Measurements from ENCODE around the gene CAPS2. TPM values are rescaled to one million over a fixed set of nuclear protein-coding genes. Genes with fewer than 3 reads are reported as not detected.

CAPS2 gene
- total RNA-seq, 1 experiment from 2014 or later: 4.3 TPM

- H3K27me3 ChIP-seq (ENCODE audit: insufficient read depth, low read length): no peaks in the 10 kb centered on the region
- H4K91ac ChIP-seq (ENCODE audit: insufficient read length, low read depth, low read length): no peak overlapping the region
- WGBS (ENCODE audit: extremely low coverage, insufficient read length, low lambda C conversion rate): no CpG with 5 or more reads among the region's 5 CpGs
- no peak overlapping the region for H3T11ph ChIP-seq (ENCODE audit: low read length)
- H4K8ac ChIP-seq (replicated peaks; ENCODE audit: insufficient read length, low read depth, low read length): no peak overlapping the region
- no peak overlapping the region for H3K4ac ChIP-seq (ENCODE audit: low read depth, low read length)
- DNase-seq: no peak
- no peak for TF ChIP-seq CTCF (conservative IDR thresholded peaks at IDR 0.05)
- no peak overlapping the region for H3K14ac ChIP-seq (ENCODE audit: insufficient read depth, low read length)
- no peaks in the 10 kb centered on the region for H3K23me2 ChIP-seq (ENCODE audit: insufficient read length, low read depth, low read length, poor library complexity, severe bottlenecking)
- no peak overlapping the region for H3K56ac ChIP-seq (ENCODE audit: insufficient read length, low read depth, low read length)
- H3K27ac ChIP-seq (ENCODE audit: insufficient read length, low read depth, low read length): no peak overlapping the region
- Mint-ChIP-seq H3K9me3 (no peaks in the 10 kb centered on the region; a peak in 1 of 5 replicates), H3K4me3 (no peak overlapping the region), H3K4me1 (no peaks in the 10 kb centered on the region), H3K27ac (no peak overlapping the region; a peak in 1 of 7 replicates), H3K27me3 (ENCODE audit: low read depth) (no peaks in the 10 kb centered on the region), H3K36me3 (ENCODE audit: insufficient read depth in 1 of 3, low read depth in 3 of 3) (peaks cover 0 to 2% (median 0%) of the 10 kb centered on the region in 3 experiments; a peak in 2 of 7 replicates)
- no peak overlapping the region for H2BK15ac ChIP-seq (ENCODE audit: low read depth, low read length)
- H2BK5ac ChIP-seq (ENCODE audit: insufficient read length, low read length): no peak overlapping the region
- H4K5ac ChIP-seq (ENCODE audit: insufficient read length, low read depth, low read length): no peak overlapping the region
- H3K9ac ChIP-seq (ENCODE audit: extremely low read depth, insufficient read length, low read length): no peak overlapping the region
- no peak overlapping the region for H3K23ac ChIP-seq (ENCODE audit: insufficient read length, low read depth, low read length)
- no peaks in the 10 kb centered on the region for H4K20me1 ChIP-seq (ENCODE audit: control insufficient read depth, insufficient read depth, insufficient read length)
- no peaks in the 10 kb centered on the region for H3K4me1 ChIP-seq (ENCODE audit: insufficient read depth, low read length)
- no peak overlapping the region for H2BK12ac ChIP-seq (ENCODE audit: insufficient read length, low read depth, low read length)
- no peak overlapping the region for H2AK5ac ChIP-seq (ENCODE audit: insufficient read length, low read length)
- H2BK120ac ChIP-seq (ENCODE audit: low read depth, low read length, poor library complexity, severe bottlenecking): no peak overlapping the region
- H2BK20ac ChIP-seq (ENCODE audit: low read depth, low read length, poor library complexity, severe bottlenecking): no peak overlapping the region
- no peak overlapping the region for H2AFZ ChIP-seq (ENCODE audit: low read length)
- no peaks in the 10 kb centered on the region for H3K79me2 ChIP-seq (ENCODE audit: insufficient read depth, low read length)
- H3K4me2 ChIP-seq (ENCODE audit: insufficient read depth, insufficient read length, low read length): no peak overlapping the region
- no peak overlapping the region for H3K18ac ChIP-seq (ENCODE audit: insufficient read length, low read depth, low read length)
- H3K9me3 ChIP-seq (ENCODE audit: control insufficient read depth, low read depth, low read length): no peaks in the 10 kb centered on the region
- no peaks in the 10 kb centered on the region for H3K79me1 ChIP-seq (ENCODE audit: insufficient read depth, low read depth, low read length, poor library complexity, severe bottlenecking)
These were observed 11.7 kb upstream of the CAPS2 start for GRCh38 chr12:75341873-75342272.
